Psoas muscle (tissue), 8 donors: Measurements from ENCODE around the gene PAQR4. TPM values are rescaled to one million over a fixed set of nuclear protein-coding genes. Genes with fewer than 3 reads are reported as not detected.
"Not testable (repeated sequence)": the region's sequence is repeated elsewhere in the genome, so short reads cannot be mapped to it uniquely, and the experiment has no call there.

Experiments used
- ATAC-seq, 4 donors: fragments of 200-7000 bp; cut with Tn5 transposase; one replicate each; pipeline ENCODE4 v1.9.1; 2020; ENCODE audit warnings: moderate library complexity in 3 of 4, mild to moderate bottlenecking in 2 of 4
- DNase-seq, 2 donors: peaks; one replicate each; pipeline ENCODE4 v3.0.0-alpha.2; 2020
- H3K27ac ChIP-seq: fragments of 200-600 bp; one replicate; pipeline ENCODE4 v1.8.0; 2022
- H3K27me3 ChIP-seq, 3 donors: fragments of 200-600 bp in 1 of 3; one replicate each; pipeline versions ENCODE4 v1.6.1 to v1.8.0; 2013 to 2022; ENCODE audit warnings: low read length in 2 of 3, mild to moderate bottlenecking in 2 of 3, moderate library complexity in 1 of 3; ENCODE audit not compliant: insufficient read depth in 3 of 3
- H3K36me3 ChIP-seq, 2 donors: fragments of 200-600 bp in 1 of 2; one replicate each; pipeline versions ENCODE4 v1.6.1 to v1.8.0; 2013 to 2022; ENCODE audit warnings: low read depth in 1 of 2, mild to moderate bottlenecking in 1 of 2, moderate library complexity in 1 of 2; ENCODE audit not compliant: insufficient read depth in 1 of 2
- H3K4me1 ChIP-seq: fragments of 200-600 bp; one replicate; pipeline ENCODE4 v1.8.0; 2022
- H3K4me3 ChIP-seq: fragments of 200-600 bp; one replicate; pipeline ENCODE4 v1.8.0; 2022; ENCODE audit warnings: mild to moderate bottlenecking
- H3K9me3 ChIP-seq: fragments of 200-600 bp; one replicate; pipeline ENCODE4 v1.8.0; 2022
- CTCF ChIP-seq: fragments of 200-600 bp; IDR thresholded peaks from one replicate; pipeline ENCODE4 v1.8.0; 2022; ENCODE audit warnings: antibody characterized with exemption
- WGBS, 3 donors: extraction: QIAGEN DNeasy Blood & Tissue Kit; methylation state at CpG; one replicate each; pipeline versions ENCODE4 v1.1.6 to v1.1.7; 2013; 5-methylcytosine and 5-hydroxymethylcytosine counted together
- intact Hi-C, 2 donors: fragments of 100-400 bp; cut with DNase I; formaldehyde crosslinking; loops; one replicate each; pipeline versions ENCODE4 v1.11.0 to v1.14.2; 2022
- polyA plus RNA-seq, 3 donors: library from polyadenylated mRNA; stranded (reverse); fragments of 200-250 nt; gene quantifications; one replicate each; pipeline ENCODE4 v1.2.3, GENCODE V29; 2013
- total RNA-seq, 4 donors: library from RNA; stranded (reverse); fragmentation: NEBNext Ultra II Directional in 2 of 4; extraction: Animal tissue kit (Norgen Biotek cat#: 25700) in 2 of 4; gene quantifications; one replicate each; pipeline versions ENCODE4 v1.2.1 to v1.2.4, GENCODE V29; 2021 to 2023
- donor health status: healthy with polysubstance abuse.
- donor health status: DM: no; HTN: no; CAD: no; lungs with moderate emphysema.
- donor health status: Bipolar disorder and iron deficiency.
- donor health status: healthy.
- donor health status: DM: yes; HTN: yes; CAD: no.
- donor health status: DM: no; HTN: no; CAD: no.
- donor health status: DM: no; HTN: no; CAD: no.
- donor health status: DM: yes; HTN: yes; CAD: no.

Gene PAQR4
- total and polyA plus RNA-seq, 7 donors: 4.6 to 26.1 (median 12.3) TPM

DNA sequence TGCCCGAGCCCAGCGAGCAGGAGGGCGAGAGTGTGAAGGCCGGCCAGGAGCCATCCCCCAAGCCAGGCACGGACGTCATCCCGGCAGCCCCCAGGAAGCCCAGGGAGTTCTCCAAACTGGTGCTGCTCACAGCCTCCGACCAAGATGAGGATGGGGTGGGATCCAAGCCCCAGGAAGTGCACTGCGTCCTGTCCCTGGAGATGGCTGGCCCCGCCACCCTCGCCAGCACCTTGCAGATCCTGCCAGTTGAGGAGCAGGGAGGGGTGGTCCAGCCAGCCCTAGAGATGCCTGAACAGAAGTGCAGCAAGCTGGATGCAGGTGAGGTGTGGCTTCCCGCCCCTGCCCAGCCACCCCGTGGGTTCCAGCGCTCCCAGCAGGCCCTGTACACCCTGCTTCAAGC lies 39.5 kb upstream of the PAQR4 start:
- Histone ChIP-seq H3K36me3 (peaks cover 0 to 58% of the 10 kb centered on the region in 2 donors), H3K9me3 (no peaks in the 10 kb centered on the region), H3K4me3 (no peak overlapping the region), H3K27ac (no peak overlapping the region), H3K27me3 (no peaks in the 10 kb centered on the region), H3K4me1 (peaks cover 6% of the 10 kb centered on the region)
- TF ChIP-seq CTCF: no peak
- ATAC-seq (no peak), DNase-seq (no peak)
- WGBS, 3 donors: 89 to 94% (median 94%) methylated on average over 14 of the region's 14 CpGs
- intact Hi-C loops: no loop called here

DNA sequence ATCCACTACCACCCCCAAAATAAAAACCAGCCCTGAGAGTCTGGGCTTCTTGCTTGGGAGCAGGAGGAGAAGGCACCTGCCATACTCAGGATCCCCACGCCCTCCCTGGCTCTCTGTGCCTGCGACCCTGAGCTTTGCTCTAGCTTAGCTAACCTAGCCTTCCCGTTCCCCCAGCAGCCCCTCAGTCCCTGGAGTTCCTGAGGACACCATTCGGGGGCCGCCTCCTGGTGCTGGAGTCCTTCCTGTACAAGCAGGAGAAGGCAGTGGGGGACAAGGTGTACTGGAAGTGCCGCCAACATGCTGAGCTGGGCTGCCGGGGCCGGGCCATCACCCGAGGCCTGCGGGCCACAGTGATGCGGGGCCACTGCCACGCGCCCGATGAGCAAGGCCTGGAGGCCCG lies 38.9 kb upstream of the PAQR4 start:
- no peaks in the 10 kb centered on the region for H3K27me3 ChIP-seq
- no peak for TF ChIP-seq CTCF
- no peak overlapping the region for H3K27ac ChIP-seq
- ATAC-seq: no peak
- intact Hi-C loops: no loop called here
- no peak for DNase-seq
- peaks cover 0 to 58% of the 10 kb centered on the region in 2 donors for H3K36me3 ChIP-seq
- no peak overlapping the region for H3K4me3 ChIP-seq
- 90 to 93% (median 93%) methylated on average over 15 of the region's 15 CpGs for WGBS, 3 donors
- no peaks in the 10 kb centered on the region for H3K9me3 ChIP-seq
- H3K4me1 ChIP-seq: peaks cover 6% of the 10 kb centered on the region

- H3K9me3 ChIP-seq, intact Hi-C loops, H3K27ac ChIP-seq, H3K4me1 ChIP-seq, H3K4me3 ChIP-seq, ATAC-seq, H3K27me3 ChIP-seq, DNase-seq: not testable (repeated sequence)
- H3K36me3 ChIP-seq: peaks cover 0 to 68% of the 10 kb centered on the region in 2 donors
- WGBS, 3 donors: 90 to 93% (median 93%) methylated on average over 13 of the region's 13 CpGs
Observed at GRCh38 chr16:2931231-2931914, 37.8 kb upstream of the PAQR4 start.

DNA sequence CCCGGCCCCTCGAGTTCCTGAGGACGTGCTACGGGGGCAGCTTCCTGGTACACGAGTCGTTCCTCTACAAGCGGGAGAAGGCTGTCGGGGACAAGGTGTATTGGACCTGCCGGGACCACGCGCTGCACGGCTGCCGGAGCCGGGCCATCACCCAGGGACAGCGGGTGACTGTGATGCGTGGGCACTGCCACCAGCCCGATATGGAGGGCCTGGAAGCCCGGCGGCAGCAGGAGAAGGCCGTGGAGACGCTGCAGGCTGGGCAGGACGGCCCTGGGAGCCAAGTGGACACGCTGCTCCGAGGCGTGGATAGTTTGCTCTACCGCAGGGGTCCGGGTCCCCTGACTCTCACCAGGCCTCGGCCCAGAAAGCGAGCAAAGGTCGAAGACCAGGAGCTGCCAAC lies 36.0 kb upstream of the PAQR4 start:
- Histone ChIP-seq H3K9me3 (no peaks in the 10 kb centered on the region), H3K4me3 (no peak overlapping the region), H3K27ac (no peak overlapping the region), H3K36me3 (peaks cover 4 to 85% of the 10 kb centered on the region in 2 donors), H3K4me1 (no peaks in the 10 kb centered on the region), H3K27me3 (no peaks in the 10 kb centered on the region)
- 91 to 94% (median 91%) methylated on average over 29 to 30 of the region's 30 CpGs for WGBS, 3 donors
- no peak for TF ChIP-seq CTCF
- DNase-seq: no peak
- ATAC-seq: no peak
- intact Hi-C loops: no loop called here

- H3K9me3 ChIP-seq: no peaks in the 10 kb centered on the region
- H3K4me1 ChIP-seq: no peaks in the 10 kb centered on the region
- peaks cover 4 to 90% of the 10 kb centered on the region in 2 donors for H3K36me3 ChIP-seq
- no peak overlapping the region for H3K27ac ChIP-seq
- ATAC-seq (no peak), DNase-seq (no peak)
- H3K27me3 ChIP-seq: no peaks in the 10 kb centered on the region
- no peak for TF ChIP-seq CTCF
- H3K4me3 ChIP-seq: no peak overlapping the region
- WGBS, 3 donors: 82 to 91% (median 88%) methylated on average over 17 to 22 of the region's 22 CpGs
- intact Hi-C loops: no loop called here
Observed at GRCh38 chr16:2933701-2934100, 35.4 kb upstream of the PAQR4 start.
